PC-9 (cell line): ENCODE measurements around the gene IQSEC1. TPM values are rescaled to one million over a fixed set of nuclear protein-coding genes. Genes with fewer than 3 reads are reported as not detected.

Source experiments
- BruUV-seq: library from RNA; stranded (reverse); fragments of 400-500 nt; replicated peaks from 2 replicates; lab custom pipeline; 2021; lab: Mats Ljungman, UMichigan
- CTCF ChIA-PET: fragments of 300-600 bp; sonication (Branson Sonifier 250); formaldehyde crosslinking; loops from one replicate; lab custom pipeline; 2022; ENCODE audit warnings: antibody characterized with exemption; lab: Charles Lee
- POLR2A ChIA-PET: fragments of 300-600 bp; sonication (Branson Sonifier 250); formaldehyde crosslinking; loops from one replicate; lab custom pipeline; 2022; ENCODE audit warnings: antibody characterized with exemption; ENCODE audit not compliant: unreplicated experiment; lab: Charles Lee
- DNase-seq, 2 experiments: peaks; one replicate each; pipeline versions ENCODE4 v3.0.0 to v3.0.0-alpha.2; 2015 to 2022; ENCODE audit warnings: mixed read lengths in 1 of 2
- H2AFZ ChIP-seq: fragments of 200-600 bp; sonication (generic); 2 replicates; pipeline ENCODE4 v1.8.1; 2017; ENCODE audit warnings: antibody characterized with exemption
- H3F3A ChIP-seq: fragments of 200-600 bp; sonication (generic); 2 replicates; pipeline ENCODE4 v1.8.1; 2017; ENCODE audit warnings: antibody characterized with exemption, mild to moderate bottlenecking, low read depth; ENCODE audit not compliant: insufficient read depth
- H3K27ac ChIP-seq: fragments of 200-600 bp; sonication (generic); 2 replicates; pipeline ENCODE4 v1.6.1; 2016; ENCODE audit warnings: mixed run types
- H3K27me3 ChIP-seq: fragments of 200-600 bp; sonication (generic); 2 replicates; pipeline ENCODE4 v1.6.1; 2016; ENCODE audit warnings: low read depth, mixed run types; ENCODE audit not compliant: insufficient read depth
- H3K36me3 ChIP-seq: fragments of 200-600 bp; sonication (generic); 2 replicates; pipeline ENCODE4 v1.6.1; 2016; ENCODE audit warnings: low read depth, mixed run types
- H3K4me1 ChIP-seq: fragments of 200-600 bp; sonication (generic); replicated peaks from 2 replicates; pipeline ENCODE4 v1.6.1; 2016; ENCODE audit warnings: mixed run types; ENCODE audit not compliant: insufficient read depth
- H3K4me2 ChIP-seq: fragments of 200-600 bp; sonication (generic); 2 replicates; pipeline ENCODE4 v1.6.1; 2017; ENCODE audit warnings: mixed run types
- H3K4me3 ChIP-seq: fragments of 200-600 bp; sonication (generic); 2 replicates; pipeline ENCODE4 v1.6.1; 2016; ENCODE audit warnings: mixed run types
- H3K79me2 ChIP-seq: fragments of 200-600 bp; sonication (generic); 2 replicates; pipeline ENCODE4 v1.6.1; 2017; ENCODE audit warnings: low read depth, mixed run types
- H3K9me2 ChIP-seq: fragments of 200-600 bp; sonication (generic); 2 replicates; pipeline ENCODE4 v1.8.1; 2017; ENCODE audit warnings: mild to moderate bottlenecking; ENCODE audit not compliant: insufficient read depth
- H3K9me3 ChIP-seq: fragments of 200-600 bp; sonication (generic); 2 replicates; pipeline ENCODE4 v1.8.1; 2016; ENCODE audit warnings: low read depth; ENCODE audit not compliant: insufficient read depth
- H4K20me1 ChIP-seq: fragments of 200-600 bp; sonication (generic); 2 replicates; pipeline ENCODE4 v1.8.1; 2017; ENCODE audit not compliant: insufficient read depth
- CTCF ChIP-seq: fragments of 200-600 bp; sonication (generic); conservative IDR thresholded peaks from 2 replicates; pipeline ENCODE4 v1.6.1; 2017; ENCODE audit warnings: mixed run types, antibody characterized with exemption, mild to moderate bottlenecking, moderate library complexity
- EZH2 ChIP-seq: fragments of 200-600 bp; sonication (generic); IDR thresholded peaks from 2 replicates; pipeline ENCODE4 v1.8.0; 2017; ENCODE audit warnings: antibody characterized with exemption, low read depth
- intact Hi-C: fragments of 100-400 bp; cut with micrococcal nuclease; formaldehyde crosslinking; loops from one replicate; pipeline ENCODE4 v1.10.0; 2022; ENCODE audit not compliant: unreplicated experiment
- total RNA-seq: library from RNA; stranded (reverse); gene quantifications from 2 replicates; pipeline ENCODE4 v1.2.3, GENCODE V29; 2021

IQSEC1 gene
- total RNA-seq, 1 experiment from 2014 or later, result 30.7 TPM

GRCh38 chr3:12898290-12898964 lies 174.8 kb downstream of the IQSEC1 start:
- H3K79me2 ChIP-seq, result no peaks in the 10 kb centered on the region
- H3K4me2 ChIP-seq, result no peak overlapping the region
- no TSS peak for BruUV-seq
- H3K9me3 ChIP-seq, result no peaks in the 10 kb centered on the region
- CTCF ChIA-PET, result no interaction called here
- TF ChIP-seq EZH2, result no peak
- TF ChIP-seq CTCF, result no peak
- H3F3A ChIP-seq, result peaks cover 5% of the 10 kb centered on the region; the same call in 1 of the 2 replicates
- peaks cover 3% of the 10 kb centered on the region; the same call in 1 of the 2 replicates for H4K20me1 ChIP-seq
- H3K4me1 ChIP-seq, result no peaks in the 10 kb centered on the region
- H3K36me3 ChIP-seq, result no peaks in the 10 kb centered on the region
- H3K4me3 ChIP-seq, result no peak overlapping the region
- no peak for DNase-seq
- no peak overlapping the region for H2AFZ ChIP-seq
- POLR2A ChIA-PET, result no interaction called here
- no peak overlapping the region for H3K27ac ChIP-seq
- intact Hi-C loops, result loop anchor here (10.0 kb wide), 2 partner anchors 96 to 1514 kb away; no protein-coding TSS in a partner anchor
- H3K27me3 ChIP-seq, result no peaks in the 10 kb centered on the region
- H3K9me2 ChIP-seq, result no peaks in the 10 kb centered on the region

GRCh38 chr3:12897381-12898289 lies 175.6 kb downstream of the IQSEC1 start:
- ChIA-PET CTCF (no interaction called here), POLR2A (no interaction called here)
- H3K36me3 ChIP-seq, result no peaks in the 10 kb centered on the region
- H3K4me2 ChIP-seq, result no peak overlapping the region
- no TSS peak for BruUV-seq
- H3K79me2 ChIP-seq, result no peaks in the 10 kb centered on the region
- H3K9me2 ChIP-seq, result no peaks in the 10 kb centered on the region
- no peak overlapping the region for H3K27ac ChIP-seq
- H4K20me1 ChIP-seq, result peaks cover 3% of the 10 kb centered on the region; the same call in 1 of the 2 replicates
- H3K27me3 ChIP-seq, result no peaks in the 10 kb centered on the region
- H3K4me1 ChIP-seq, result no peaks in the 10 kb centered on the region
- intact Hi-C loops, result loop anchor here (10.0 kb wide), 2 partner anchors 97 to 1513 kb away; no protein-coding TSS in a partner anchor
- H3K9me3 ChIP-seq, result no peaks in the 10 kb centered on the region
- no peak for DNase-seq
- H3F3A ChIP-seq, result peaks cover 5% of the 10 kb centered on the region; the same call in 1 of the 2 replicates
- H2AFZ ChIP-seq, result no peak overlapping the region
- no peak overlapping the region for H3K4me3 ChIP-seq
- TF ChIP-seq EZH2, result no peak

- TF ChIP-seq CTCF (no peak), EZH2 (no peak)
- no peak overlapping the region for H3K4me3 ChIP-seq
- no peak overlapping the region for H3K27ac ChIP-seq
- ChIA-PET CTCF (interaction anchor here (0.6 kb wide), 1 partner anchor 336 kb away, joined by 6 read pairs; no protein-coding TSS in a partner anchor), POLR2A (no interaction called here)
- no peaks in the 10 kb centered on the region for H3K36me3 ChIP-seq
- H3K9me3 ChIP-seq, result no peaks in the 10 kb centered on the region
- DNase-seq, result no peak
- no TSS peak for BruUV-seq
- H2AFZ ChIP-seq, result no peak overlapping the region
- H3K9me2 ChIP-seq, result no peaks in the 10 kb centered on the region
- H3K4me2 ChIP-seq, result no peak overlapping the region
- H3K4me1 ChIP-seq, result no peaks in the 10 kb centered on the region
- H3F3A ChIP-seq, result peaks cover 5% of the 10 kb centered on the region; the same call in 1 of the 2 replicates
- H3K27me3 ChIP-seq, result no peaks in the 10 kb centered on the region
- intact Hi-C loops, result loop anchor here (10.0 kb wide), 2 partner anchors 98 to 1512 kb away; no protein-coding TSS in a partner anchor
- no peaks in the 10 kb centered on the region for H3K79me2 ChIP-seq
- peaks cover 3% of the 10 kb centered on the region; the same call in 1 of the 2 replicates for H4K20me1 ChIP-seq
Measured at GRCh38 chr3:12896063-12896985, 176.9 kb downstream of the IQSEC1 start.
